Mesenchymal stem cell (in vitro differentiated cells and primary cell): ENCODE results near the gene CYP39A1.

Experiments used
- DNase-seq: peaks from one replicate; pipeline ENCODE4 v3.0.0-alpha.2; 2013
- H2AFZ ChIP-seq: one replicate; pipeline ENCODE4 v1.6.1; 2013; ENCODE audit warnings: low read depth, mild to moderate bottlenecking, control low read depth, inconsistent platforms, low read length, moderate library complexity
- H2AK5ac ChIP-seq: 2 replicates; pipeline ENCODE4 v1.6.1; 2013; ENCODE audit warnings: low read length, moderate library complexity, mild to moderate bottlenecking, inconsistent platforms; ENCODE audit not compliant: severe bottlenecking
- H2BK120ac ChIP-seq: one replicate; pipeline ENCODE4 v1.6.1; 2013; ENCODE audit warnings: low read depth, mild to moderate bottlenecking, inconsistent platforms, low read length, moderate library complexity
- H2BK12ac ChIP-seq, 2 experiments: one replicate each; pipeline ENCODE4 v1.6.1; 2013; ENCODE audit warnings: inconsistent platforms in 2 of 2, low read length in 2 of 2, mild to moderate bottlenecking in 2 of 2, moderate library complexity in 2 of 2, control low read depth in 1 of 2
- H2BK15ac ChIP-seq: one replicate; pipeline ENCODE4 v1.6.1; 2013; ENCODE audit warnings: mild to moderate bottlenecking, low read depth, inconsistent platforms; ENCODE audit not compliant: poor library complexity, severe bottlenecking
- H2BK5ac ChIP-seq: 2 replicates; pipeline ENCODE4 v1.6.1; 2013; ENCODE audit warnings: low read depth, mild to moderate bottlenecking, low read length, control low read depth, inconsistent platforms; ENCODE audit not compliant: poor library complexity, severe bottlenecking
- H3K14ac ChIP-seq, 2 experiments: one replicate each; pipeline ENCODE4 v1.6.1; 2013; ENCODE audit warnings: inconsistent platforms in 2 of 2, low read length in 2 of 2, control low read depth in 1 of 2, mild to moderate bottlenecking in 1 of 2, moderate library complexity in 1 of 2
- H3K18ac ChIP-seq, 2 experiments: one replicate each; pipeline ENCODE4 v1.6.1; 2013; ENCODE audit warnings: inconsistent platforms in 2 of 2, low read length in 2 of 2, control low read depth in 1 of 2, low read depth in 1 of 2, mild to moderate bottlenecking in 1 of 2
- H3K23ac ChIP-seq, 2 experiments: one replicate each; pipeline ENCODE4 v1.6.1; 2013; ENCODE audit warnings: inconsistent platforms in 2 of 2, low read length in 2 of 2, mild to moderate bottlenecking in 2 of 2, moderate library complexity in 2 of 2, control low read depth in 1 of 2
- H3K27ac ChIP-seq: 2 replicates; pipeline ENCODE4 v1.5.1; 2013; ENCODE audit warnings: mild to moderate bottlenecking, moderate library complexity, low read length, control low read depth, inconsistent platforms; ENCODE audit not compliant: poor library complexity, severe bottlenecking
- H3K27me3 ChIP-seq, 2 experiments: 2 replicates each; pipeline versions ENCODE4 v1.6.1 to v1.7.0; 2013; ENCODE audit warnings: low read length in 2 of 2, mild to moderate bottlenecking in 2 of 2, moderate library complexity in 2 of 2, control low read depth in 1 of 2, inconsistent platforms in 1 of 2; ENCODE audit not compliant: control insufficient read depth in 1 of 2, insufficient read depth in 1 of 2
- H3K36me3 ChIP-seq, 2 experiments: 2 replicates each; pipeline versions ENCODE4 v1.6.1 to v1.7.0; 2013; ENCODE audit warnings: low read length in 2 of 2, control low read depth in 1 of 2, inconsistent platforms in 1 of 2, low read depth in 1 of 2, mild to moderate bottlenecking in 1 of 2; ENCODE audit not compliant: insufficient read depth in 2 of 2, control insufficient read depth in 1 of 2
- H3K4ac ChIP-seq, 2 experiments: one replicate each; pipeline ENCODE4 v1.6.1; 2013; ENCODE audit warnings: inconsistent platforms in 2 of 2, low read length in 2 of 2, mild to moderate bottlenecking in 2 of 2, moderate library complexity in 2 of 2, control low read depth in 1 of 2, low read depth in 1 of 2
- H3K4me1 ChIP-seq: 2 replicates; pipeline ENCODE4 v1.6.1; 2013; ENCODE audit warnings: low read depth, low read length, control low read depth; ENCODE audit not compliant: control insufficient read depth, insufficient read depth
- H3K4me2 ChIP-seq: 2 replicates; pipeline ENCODE4 v1.6.1; 2013; ENCODE audit warnings: low read length, mild to moderate bottlenecking, inconsistent platforms; ENCODE audit not compliant: poor library complexity, severe bottlenecking
- H3K4me3 ChIP-seq, 2 experiments: 2 replicates each; pipeline versions ENCODE4 v1.5.1 to v1.7.0; 2013; ENCODE audit warnings: low read length in 2 of 2, mild to moderate bottlenecking in 2 of 2, control low read depth in 1 of 2, low read depth in 1 of 2; ENCODE audit not compliant: insufficient read depth in 1 of 2
- H3K79me1 ChIP-seq: replicated peaks from 2 replicates; pipeline ENCODE4 v1.6.1; 2013; ENCODE audit warnings: mild to moderate bottlenecking, control low read depth, low read length, inconsistent platforms; ENCODE audit not compliant: poor library complexity, severe bottlenecking
- H3K9ac ChIP-seq: 2 replicates; pipeline ENCODE4 v1.7.0; 2013; ENCODE audit warnings: mild to moderate bottlenecking, low read length, moderate library complexity
- H3K9me3 ChIP-seq: 2 replicates; pipeline ENCODE4 v1.7.0; 2013; ENCODE audit warnings: mild to moderate bottlenecking, low read length; ENCODE audit not compliant: control insufficient read depth
- H4K8ac ChIP-seq: one replicate; pipeline ENCODE4 v1.6.1; 2013; ENCODE audit warnings: inconsistent platforms, mild to moderate bottlenecking, low read length, moderate library complexity
- H4K91ac ChIP-seq: one replicate; pipeline ENCODE4 v1.6.1; 2013; ENCODE audit warnings: mild to moderate bottlenecking, low read length, inconsistent platforms
- WGBS: methylation state at CpG from one replicate; pipeline ENCODE4 v1.1.7; 2013; ENCODE audit warnings: mixed read lengths; 5-methylcytosine and 5-hydroxymethylcytosine counted together

Gene CYP39A1

DNA sequence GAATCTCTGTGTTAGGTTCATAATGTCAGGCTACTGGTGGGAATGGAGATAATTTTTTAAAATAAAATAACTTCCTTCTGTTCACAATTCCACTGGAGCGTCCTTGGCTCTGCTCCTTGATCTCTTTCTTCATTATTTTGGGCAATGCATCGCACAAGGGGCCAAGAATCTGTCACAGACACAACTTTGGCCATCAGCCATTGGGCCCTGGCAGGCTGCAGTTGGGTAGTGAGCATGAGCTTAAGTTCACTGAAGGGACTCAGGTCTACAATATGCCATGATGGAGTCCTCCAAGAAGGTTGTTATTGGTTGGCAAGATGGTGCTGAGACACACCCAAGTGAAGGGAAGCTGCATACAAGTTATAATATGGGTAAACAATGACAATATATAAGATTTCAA, 40.0 kb downstream of the CYP39A1 start:
- H3K14ac ChIP-seq = no peak overlapping the region
- H2BK120ac ChIP-seq = no peak overlapping the region
- H3K9ac ChIP-seq = no peak overlapping the region
- H3K4ac ChIP-seq = no peak overlapping the region
- H2BK5ac ChIP-seq = no peak overlapping the region
- no peak overlapping the region for H2BK15ac ChIP-seq
- no peak overlapping the region for H3K4me3 ChIP-seq
- H3K4me1 ChIP-seq = no peaks in the 10 kb centered on the region
- no peak overlapping the region for H3K23ac ChIP-seq
- no peak overlapping the region for H2BK12ac ChIP-seq
- H4K8ac ChIP-seq = no peak overlapping the region
- 74% methylated on average over 2 of the region's 2 CpGs for WGBS
- no peak overlapping the region for H4K91ac ChIP-seq
- no peak overlapping the region for H2AFZ ChIP-seq
- no peak overlapping the region for H3K27ac ChIP-seq
- H3K36me3 ChIP-seq = no peaks in the 10 kb centered on the region
- no peaks in the 10 kb centered on the region for H3K27me3 ChIP-seq
- H3K9me3 ChIP-seq = no peaks in the 10 kb centered on the region
- DNase-seq = no peak
- no peaks in the 10 kb centered on the region for H3K79me1 ChIP-seq
- H3K18ac ChIP-seq = no peak overlapping the region
- H2AK5ac ChIP-seq = no peak overlapping the region
- no peak overlapping the region for H3K4me2 ChIP-seq

DNA sequence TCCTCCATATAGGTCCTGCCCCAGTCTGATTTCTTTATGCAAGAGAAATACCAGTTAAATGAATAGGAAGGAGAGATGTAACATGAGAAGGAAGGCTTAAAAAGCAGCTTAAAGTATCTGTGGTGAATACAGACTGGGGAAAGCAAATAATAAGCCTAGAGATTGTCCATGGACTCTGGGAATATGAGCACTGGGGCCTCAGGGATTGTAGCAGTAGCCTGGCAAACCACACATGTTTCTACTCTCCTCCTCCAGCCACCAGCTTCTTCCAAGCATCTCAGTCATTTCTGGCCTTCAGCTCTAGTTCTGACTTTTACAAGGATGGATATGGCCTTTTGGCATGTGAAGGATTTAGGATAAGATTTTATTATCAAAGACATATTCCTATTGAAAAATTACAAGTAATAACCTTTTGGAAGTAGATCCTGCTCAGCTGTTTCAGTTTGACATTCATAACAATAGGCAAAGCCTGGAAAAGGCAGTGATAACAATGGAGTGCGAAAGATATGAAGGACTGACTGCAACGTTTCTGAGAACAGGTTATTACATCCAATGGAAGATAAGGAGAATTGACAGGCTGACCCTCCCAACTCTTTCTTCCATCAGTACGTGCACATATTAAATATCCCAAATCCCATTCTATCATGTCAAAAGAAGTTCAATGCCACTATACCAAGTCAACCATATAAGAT, 41.6 kb downstream of the CYP39A1 start:
- Histone ChIP-seq H3K4me3 (no peak overlapping the region), H3K4ac (no peak overlapping the region), H3K79me1 (no peaks in the 10 kb centered on the region), H3K4me1 (no peaks in the 10 kb centered on the region), H3K14ac (no peak overlapping the region), H2BK120ac (no peak overlapping the region), H3K9ac (no peak overlapping the region), H2AK5ac (no peak overlapping the region), H3K9me3 (no peaks in the 10 kb centered on the region), H2BK5ac (no peak overlapping the region), H3K18ac (no peak overlapping the region), H4K91ac (no peak overlapping the region), H2BK12ac (no peak overlapping the region), H3K27me3 (no peaks in the 10 kb centered on the region), H3K4me2 (no peak overlapping the region), H3K27ac (no peak overlapping the region), H2AFZ (no peak overlapping the region), H4K8ac (no peak overlapping the region), H2BK15ac (no peak overlapping the region), H3K23ac (no peak overlapping the region), H3K36me3 (no peaks in the 10 kb centered on the region)
- WGBS = 98% methylated on average over 3 of the region's 3 CpGs
- no peak for DNase-seq

DNA sequence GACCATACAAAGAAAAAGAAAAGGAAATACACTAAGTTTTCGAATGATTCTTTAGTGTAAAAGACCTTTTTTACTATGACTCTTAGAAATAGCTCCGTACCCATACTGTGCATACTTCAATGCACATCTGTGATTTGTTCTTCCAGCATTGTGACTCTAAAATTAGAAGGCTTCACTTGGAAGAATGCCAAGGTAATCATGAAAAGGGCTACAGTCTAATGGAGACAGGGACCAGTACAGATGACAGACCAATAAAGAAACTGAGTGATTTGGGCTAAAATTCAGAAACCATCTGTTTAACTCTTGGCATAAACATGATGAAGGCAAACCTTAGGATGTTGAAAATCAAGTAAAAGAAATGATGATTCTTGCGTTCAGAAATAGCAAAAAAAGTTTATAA, 46.3 kb downstream of the CYP39A1 start:
- 86% methylated on average over 1 of the region's 3 CpGs for WGBS
- no peak overlapping the region for H2BK15ac ChIP-seq
- no peaks in the 10 kb centered on the region for H3K9me3 ChIP-seq
- H4K8ac ChIP-seq = no peak overlapping the region
- H3K14ac ChIP-seq = no peak overlapping the region
- no peaks in the 10 kb centered on the region for H3K79me1 ChIP-seq
- no peak overlapping the region for H3K4me3 ChIP-seq
- no peak for DNase-seq
- H3K4me2 ChIP-seq = no peak overlapping the region
- H3K4me1 ChIP-seq = no peaks in the 10 kb centered on the region
- no peak overlapping the region for H3K4ac ChIP-seq
- no peak overlapping the region for H2AFZ ChIP-seq
- H3K36me3 ChIP-seq = no peaks in the 10 kb centered on the region
- no peak overlapping the region for H3K23ac ChIP-seq
- H3K27ac ChIP-seq = no peak overlapping the region
- H2BK5ac ChIP-seq = no peak overlapping the region
- H2BK120ac ChIP-seq = no peak overlapping the region
- H2AK5ac ChIP-seq = no peak overlapping the region
- no peaks in the 10 kb centered on the region for H3K27me3 ChIP-seq
- no peak overlapping the region for H3K18ac ChIP-seq
- H4K91ac ChIP-seq = no peak overlapping the region
- H2BK12ac ChIP-seq = no peak overlapping the region
- no peak overlapping the region for H3K9ac ChIP-seq

DNA sequence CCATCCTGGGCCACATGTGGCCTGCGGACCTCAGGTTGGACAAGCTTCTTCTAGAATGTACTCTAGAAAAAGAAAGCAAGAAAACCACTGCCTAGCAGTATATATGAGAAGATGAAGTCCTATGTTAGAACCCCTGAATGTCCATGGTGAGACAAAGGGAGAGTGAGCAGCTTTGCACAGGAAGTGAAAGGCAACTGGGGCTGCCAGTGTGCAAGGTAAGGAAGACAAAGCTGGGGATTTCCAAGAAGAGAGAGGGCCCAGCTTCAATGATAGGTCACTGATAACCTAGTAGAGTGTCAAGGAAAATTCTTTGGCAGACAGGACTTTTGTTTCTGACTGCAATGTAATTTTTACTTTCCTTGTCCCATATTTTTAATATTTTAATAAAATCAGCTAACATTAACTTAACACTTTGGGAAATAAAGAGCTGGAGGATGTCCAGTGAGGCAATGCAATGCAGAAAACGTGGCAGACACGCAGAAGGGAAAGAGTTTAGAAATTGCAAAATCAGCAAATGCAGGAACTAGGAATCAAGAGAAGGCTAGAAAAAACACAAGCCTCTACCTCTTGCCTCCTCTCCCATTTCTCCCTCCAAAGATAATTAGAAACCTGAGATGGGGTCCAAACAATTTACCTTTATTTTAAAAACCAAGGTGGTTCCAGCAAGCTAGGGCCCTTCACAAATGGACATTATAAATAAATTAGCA, 47.4 kb downstream of the CYP39A1 start:
- Histone ChIP-seq H3K18ac (no peak overlapping the region), H3K4me1 (no peaks in the 10 kb centered on the region), H2AK5ac (no peak overlapping the region), H3K23ac (no peak overlapping the region), H3K14ac (no peak overlapping the region), H3K9me3 (no peaks in the 10 kb centered on the region), H3K27ac (no peak overlapping the region), H3K27me3 (no peaks in the 10 kb centered on the region), H3K4me2 (no peak overlapping the region), H4K8ac (no peak overlapping the region), H2BK15ac (no peak overlapping the region), H2BK5ac (no peak overlapping the region), H2BK12ac (no peak overlapping the region), H3K4ac (no peak overlapping the region), H2BK120ac (no peak overlapping the region), H3K9ac (no peak overlapping the region), H3K36me3 (no peaks in the 10 kb centered on the region), H2AFZ (no peak overlapping the region), H4K91ac (no peak overlapping the region), H3K4me3 (no peak overlapping the region), H3K79me1 (no peaks in the 10 kb centered on the region)
- 80% methylated on average over 3 of the region's 3 CpGs for WGBS
- DNase-seq = no peak
